Embryonic facial prominence (tissue), 1 donor: ENCODE data around the gene RTN3.
A peak's percentile ranks its signal among the peaks of the same experiment; 100 is the strongest.
"Not testable (repeated sequence)": the region's sequence is repeated elsewhere in the genome, so short reads cannot be mapped to it uniquely, and the experiment has no call there.

ENCODE experiments used
- DNase-seq: peaks from one replicate; pipeline ENCODE4 v3.0.0-alpha.2; 2016; ENCODE audit errors: extremely low spot score

The RTN3 gene

GRCh38 chr11:63681321-63682065, at the start of gene RTN3:
Gene RTN3, plus strand, starts transcription at chr11:63681500. Its CDS starts 137 bp downstream, at chr11:63681637.
- peak; percentile 89 for DNase-seq

GRCh38 chr11:63635762-63636465, 45.4 kb upstream of the RTN3 start:
- DNase-seq = peak; percentile 40

- not testable (repeated sequence) for DNase-seq
Observed at GRCh38 chr11:63638436-63638835, 42.9 kb upstream of the RTN3 start.

- DNase-seq = no peak
Observed at GRCh38 chr11:63639199-63639832, 42.0 kb upstream of the RTN3 start.

- DNase-seq = no peak
Observed at GRCh38 chr11:63641727-63642126, 39.6 kb upstream of the RTN3 start.

GRCh38 chr11:63643205-63643604, 38.1 kb upstream of the RTN3 start:
- DNase-seq = no peak

GRCh38 chr11:63652671-63653070, 28.6 kb upstream of the RTN3 start:
- DNase-seq = no peak

- DNase-seq = no peak
Observed at GRCh38 chr11:63660972-63661371, 20.3 kb upstream of the RTN3 start.

- DNase-seq = no peak
Observed at GRCh38 chr11:63663809-63664208, 17.5 kb upstream of the RTN3 start.

- no peak for DNase-seq
Observed at GRCh38 chr11:63666874-63667273, 14.4 kb upstream of the RTN3 start.

GRCh38 chr11:63667995-63668795, 13.1 kb upstream of the RTN3 start:
- DNase-seq = no peak

- DNase-seq = no peak
Observed at GRCh38 chr11:63670096-63670432, 11.2 kb upstream of the RTN3 start.

- no peak for DNase-seq
Observed at GRCh38 chr11:63670433-63671321, 10.6 kb upstream of the RTN3 start.

GRCh38 chr11:63671322-63672155, 9.8 kb upstream of the RTN3 start, which contains the start of gene ATL3:
Gene ATL3, minus strand, starts transcription at chr11:63671376. Its CDS starts 41 bp downstream, at chr11:63671335.
- peak; percentile 87 for DNase-seq

- no peak for DNase-seq
Observed at GRCh38 chr11:63672156-63672463, 9.2 kb upstream of the RTN3 start.

- no peak for DNase-seq
Observed at GRCh38 chr11:63672936-63673539, 8.3 kb upstream of the RTN3 start.

- DNase-seq = no peak
Observed at GRCh38 chr11:63673579-63673978, 7.7 kb upstream of the RTN3 start.

- no peak for DNase-seq
Observed at GRCh38 chr11:63680834-63681320, 423 bp upstream of the RTN3 start.
